Measurements from ENCODE around the gene PNLIPRP3.
A peak's percentile ranks its signal among the peaks of the same experiment; 100 is the strongest.
"Not testable (repeated sequence)": the region's sequence is repeated elsewhere in the genome, so short reads cannot be mapped to it uniquely, and the experiment has no call there.

The PNLIPRP3 gene

GRCh38 chr10:116427671-116428070 lies at the start of gene PNLIPRP3:
Gene PNLIPRP3 (plus strand): TSS chr10:116427847. CDS start chr10:116428013, 166 bp downstream.
- no peak for DNase-seq

GRCh38 chr10:116382290-116382689 lies 45.4 kb upstream of the PNLIPRP3 start:
- DNase-seq: no peak

GRCh38 chr10:116385311-116385710 lies 42.3 kb upstream of the PNLIPRP3 start:
- no peak for DNase-seq

- peak; percentile 31 for DNase-seq
These were observed 41.4 kb upstream of the PNLIPRP3 start for GRCh38 chr10:116385994-116386809.

- not testable (repeated sequence) for DNase-seq
These were observed 34.3 kb upstream of the PNLIPRP3 start for GRCh38 chr10:116393246-116393831.

GRCh38 chr10:116395223-116395985 lies 32.2 kb upstream of the PNLIPRP3 start:
- no peak for DNase-seq

GRCh38 chr10:116398224-116398623 lies 29.4 kb upstream of the PNLIPRP3 start:
- no peak for DNase-seq

GRCh38 chr10:116402858-116403257 lies 24.8 kb upstream of the PNLIPRP3 start:
- no peak for DNase-seq

- no peak for DNase-seq
These were observed 23.9 kb upstream of the PNLIPRP3 start for GRCh38 chr10:116403740-116404250.

GRCh38 chr10:116408719-116409118 lies 18.9 kb upstream of the PNLIPRP3 start:
- no peak for DNase-seq

- no peak for DNase-seq
These were observed 17.3 kb upstream of the PNLIPRP3 start for GRCh38 chr10:116410351-116410750.

- DNase-seq: peak; percentile 3
These were observed 9.8 kb upstream of the PNLIPRP3 start for GRCh38 chr10:116417821-116418220.

GRCh38 chr10:116418389-116418788 lies 9.3 kb upstream of the PNLIPRP3 start:
- DNase-seq: no peak

- no peak for DNase-seq
These were observed 5.8 kb upstream of the PNLIPRP3 start for GRCh38 chr10:116421815-116422214.

GRCh38 chr10:116429288-116429977 lies 1.8 kb downstream of the PNLIPRP3 start:
- DNase-seq: no peak

- no peak for DNase-seq
These were observed 2.6 kb downstream of the PNLIPRP3 start for GRCh38 chr10:116430288-116430687.

GRCh38 chr10:116431598-116431997 lies 4.0 kb downstream of the PNLIPRP3 start:
- DNase-seq: no peak

- no peak for DNase-seq
These were observed 9.5 kb downstream of the PNLIPRP3 start for GRCh38 chr10:116437076-116437692.

- no peak for DNase-seq
These were observed 12.8 kb downstream of the PNLIPRP3 start for GRCh38 chr10:116440330-116441030.

- peak; percentile 18 for DNase-seq
These were observed 17.0 kb downstream of the PNLIPRP3 start for GRCh38 chr10:116444527-116445142.

- DNase-seq: no peak
These were observed 23.2 kb downstream of the PNLIPRP3 start for GRCh38 chr10:116450861-116451260.
